ENCODE measurements around the gene LY9. TPM values are rescaled to one million over a fixed set of nuclear protein-coding genes. Genes with fewer than 3 reads are reported as not detected.
"Not testable (repeated sequence)": the region's sequence is repeated elsewhere in the genome, so short reads cannot be mapped to it uniquely, and the experiment has no call there.

Gene LY9
- total RNA-seq, 2 donors from 2014 or later: 0.65 to 0.71 TPM

- intact Hi-C loops (cut with DNase I): no loop called here
- no peak for DNase-seq
- no peak for ATAC-seq
Observed at GRCh38 chr1:160855181-160855981, 59.4 kb downstream of the LY9 start.

GRCh38 chr1:160858097-160858496 lies 62.1 kb downstream of the LY9 start:
- intact Hi-C loops (cut with DNase I): no loop called here
- DNase-seq (peak; percentile 43), ATAC-seq (no peak)

DNA sequence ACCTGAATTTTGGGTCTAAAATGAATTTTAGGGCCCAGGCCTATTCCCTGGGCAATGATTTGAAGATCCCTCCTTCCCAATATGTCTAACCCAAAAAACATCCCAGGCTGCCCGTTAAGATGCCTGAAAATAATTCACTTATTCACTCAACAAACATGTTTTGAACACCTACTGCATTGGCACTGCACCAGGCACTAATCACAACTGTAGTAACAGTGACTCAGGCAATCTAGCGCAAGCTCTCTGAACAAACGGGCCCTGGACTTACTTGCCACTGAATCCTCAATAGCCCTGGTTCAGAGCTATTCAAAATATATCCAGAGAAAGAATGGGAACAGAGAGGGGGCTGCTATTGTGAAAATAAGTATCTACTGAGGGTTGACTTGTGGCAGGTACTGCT lies 62.5 kb downstream of the LY9 start:
- intact Hi-C loops (cut with DNase I): no loop called here
- ATAC-seq: no peak
- DNase-seq: no peak

GRCh38 chr1:160859166-160859565 lies 63.2 kb downstream of the LY9 start:
- intact Hi-C loops (cut with DNase I): no loop called here
- ATAC-seq (no peak), DNase-seq (no peak)

DNA sequence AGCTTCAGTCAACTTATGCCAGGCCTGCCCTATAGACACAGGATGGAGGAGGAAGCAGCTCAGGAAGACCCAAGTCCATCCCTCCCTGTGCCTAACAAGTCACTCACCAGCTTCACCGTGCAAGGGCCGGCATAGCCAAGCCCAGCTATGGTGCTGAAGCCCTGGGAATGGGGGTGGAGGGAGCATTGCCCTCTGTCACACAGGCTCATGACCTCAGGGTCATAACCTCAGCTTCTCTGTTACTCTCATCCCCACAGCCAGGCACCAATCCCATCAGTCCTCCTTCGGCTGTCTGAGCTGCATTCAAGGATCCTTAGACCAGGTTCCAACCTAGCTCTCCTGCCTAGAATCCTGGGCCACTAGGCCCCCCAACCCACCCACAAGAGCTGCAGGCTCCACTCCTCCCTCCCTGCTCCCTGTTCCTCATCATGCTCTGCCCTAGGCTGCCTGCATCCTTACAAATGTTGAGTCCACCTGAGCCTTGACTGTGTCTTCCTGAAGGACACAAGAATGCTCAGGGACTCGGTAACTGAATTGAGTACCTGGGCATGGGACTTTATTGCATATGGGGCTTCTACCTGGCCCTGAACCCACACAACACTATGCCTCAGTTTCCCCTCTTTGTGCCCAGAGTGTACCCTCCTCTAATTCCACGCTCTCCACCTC lies 65.0 kb downstream of the LY9 start:
- DNase-seq (no peak), ATAC-seq (no peak)
- intact Hi-C loops (cut with DNase I): no loop called here

DNA sequence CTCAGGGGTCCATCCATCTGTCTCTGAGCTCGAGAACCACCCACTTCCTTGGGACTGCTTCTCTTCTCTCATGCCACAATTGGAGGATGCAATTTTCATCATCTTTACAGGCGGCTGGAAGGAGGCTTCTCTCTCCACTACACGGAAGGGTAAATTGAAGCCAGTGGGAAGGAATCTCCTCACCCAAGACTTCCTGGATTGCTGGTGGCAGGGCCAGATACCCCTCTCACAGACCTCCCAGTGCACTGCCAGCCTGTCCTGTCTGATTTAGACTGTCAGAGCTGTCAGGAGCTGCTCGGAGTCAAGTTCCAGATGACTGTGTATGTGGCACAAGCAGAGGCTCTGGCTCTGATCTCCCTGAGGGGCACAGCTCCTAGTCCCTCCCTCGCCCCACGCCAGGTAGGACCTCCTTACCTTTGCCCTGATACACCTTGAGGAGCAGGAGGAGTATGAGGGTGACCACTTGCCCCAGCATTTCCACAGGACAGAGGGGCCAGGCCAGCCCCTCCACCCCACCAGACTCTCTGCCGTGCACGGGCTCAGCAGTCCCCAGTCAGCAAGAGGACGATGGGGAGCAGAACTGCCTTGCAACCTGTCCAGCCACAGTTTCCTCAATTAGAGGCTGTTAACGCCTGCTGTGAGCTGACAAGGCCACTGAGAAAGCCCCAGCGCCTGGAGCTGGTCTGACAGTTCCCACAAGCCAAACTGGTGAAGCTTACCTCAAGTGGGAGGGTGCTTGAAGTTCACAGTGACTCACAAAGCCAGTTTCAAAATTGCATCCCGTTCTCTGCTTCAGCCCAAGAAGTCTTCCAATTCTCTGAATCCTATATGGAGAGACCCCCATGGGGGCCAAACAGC lies 66.5 kb downstream of the LY9 start, which contains the start of gene CD244:
Gene CD244 (minus strand): TSS at position 685 of the 858 bp plus-strand sequence. CDS start 210 bp downstream, at position 475.
- ATAC-seq (peak; percentile 60 to 82), DNase-seq (peak; percentile 31)
- intact Hi-C loops (cut with DNase I): no loop called here

GRCh38 chr1:160863061-160863773 lies 67.2 kb downstream of the LY9 start:
- ATAC-seq: peak; percentile 17 to 30
- DNase-seq: no peak
- intact Hi-C loops (cut with DNase I): no loop called here

- DNase-seq (no peak), ATAC-seq (peak; percentile 17 to 59)
- intact Hi-C loops (cut with DNase I): no loop called here
Observed at GRCh38 chr1:160863774-160864131, 67.8 kb downstream of the LY9 start.

GRCh38 chr1:160864173-160864572 lies 68.2 kb downstream of the LY9 start:
- no peak for DNase-seq
- no peak for ATAC-seq
- intact Hi-C loops (cut with DNase I): no loop called here

- intact Hi-C loops (cut with DNase I): no loop called here
- no peak for DNase-seq
- no peak for ATAC-seq
Observed at GRCh38 chr1:160865337-160865736, 69.4 kb downstream of the LY9 start.

DNA sequence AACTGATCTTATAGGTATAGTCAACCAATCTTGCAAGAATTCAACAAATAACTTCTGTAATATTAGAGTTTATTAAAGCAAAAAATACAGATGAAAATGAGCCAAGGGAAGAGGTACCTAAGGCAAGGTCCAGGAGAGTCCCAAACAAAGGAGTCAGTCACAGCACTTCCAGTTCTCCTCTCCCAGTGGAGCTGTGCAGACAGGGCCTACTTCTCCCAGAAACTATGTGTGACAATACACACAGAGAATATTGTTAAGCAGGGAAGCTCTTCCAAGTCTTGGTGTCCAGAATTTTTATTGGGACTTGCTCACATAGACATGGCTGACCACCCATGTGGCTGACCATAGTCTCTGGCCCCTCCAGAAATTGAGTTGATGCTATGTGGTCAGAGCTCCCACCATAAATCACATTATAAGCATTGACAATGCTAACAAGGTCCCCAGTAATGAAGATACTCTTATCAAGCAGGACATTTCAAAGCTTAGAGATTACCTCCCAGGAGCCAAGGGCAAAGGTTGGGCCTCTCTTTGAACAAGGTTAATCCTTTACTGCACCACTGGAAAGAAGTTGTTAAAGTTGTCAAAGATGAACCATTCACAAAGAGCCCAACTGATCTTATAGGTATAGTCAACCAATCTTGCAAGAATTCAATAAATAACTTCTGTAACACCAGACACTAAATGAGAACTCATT lies 70.2 kb downstream of the LY9 start:
- ATAC-seq: no peak
- no peak for DNase-seq
- intact Hi-C loops (cut with DNase I): no loop called here

DNA sequence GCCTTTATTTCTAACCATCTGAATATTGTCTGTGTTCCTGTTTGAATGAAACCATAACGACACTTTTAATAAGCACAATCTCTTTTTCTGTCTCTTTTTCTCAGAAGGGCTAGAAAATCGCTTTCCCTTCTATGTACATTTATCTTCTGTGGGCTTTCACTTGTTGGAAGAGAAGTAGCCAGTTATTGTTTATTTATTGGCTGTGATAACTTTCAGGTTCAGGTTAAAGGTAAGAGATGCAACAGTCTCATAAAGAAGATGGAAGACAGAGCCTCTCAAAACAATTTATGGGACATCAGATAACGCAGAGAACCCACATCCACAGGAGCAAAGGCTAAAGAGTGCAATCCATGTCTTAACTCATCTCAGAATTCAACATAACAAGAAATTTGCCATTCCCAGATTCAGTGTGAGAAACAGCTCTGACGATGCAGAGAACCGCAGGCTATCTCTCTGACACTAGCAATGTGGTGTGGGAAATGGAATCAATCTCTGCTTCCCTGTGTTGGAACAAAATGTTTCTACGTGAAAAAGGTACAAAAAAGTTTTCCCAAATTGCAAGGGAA lies 70.8 kb downstream of the LY9 start:
- no peak for DNase-seq
- intact Hi-C loops (cut with DNase I): no loop called here
- no peak for ATAC-seq

- intact Hi-C loops (cut with DNase I); ATAC-seq; DNase-seq: not testable (repeated sequence)
Observed at GRCh38 chr1:160867651-160868050, 71.7 kb downstream of the LY9 start.

DNA sequence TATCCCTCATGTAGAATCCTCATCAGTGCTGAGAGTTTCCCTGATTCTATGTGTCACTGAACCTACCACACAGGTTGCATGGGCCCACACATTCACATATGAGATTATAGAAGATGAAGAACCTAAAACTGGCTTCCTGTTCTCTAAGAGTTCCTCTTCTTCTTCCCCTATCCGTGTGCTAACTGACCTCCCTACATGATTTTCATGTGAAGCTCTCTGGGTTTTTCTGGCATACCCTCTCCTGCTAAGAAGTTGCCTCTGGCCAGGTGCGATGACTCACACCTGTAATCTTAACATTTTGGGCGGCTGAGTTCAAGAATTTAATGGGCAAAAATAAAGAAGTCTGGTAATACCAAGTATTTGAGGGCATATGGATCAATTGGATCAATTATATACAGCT lies 72.2 kb downstream of the LY9 start:
- DNase-seq (no peak), ATAC-seq (peak; percentile 30 to 67)
- intact Hi-C loops (cut with DNase I): no loop called here

GRCh38 chr1:160874935-160875334 lies 79.0 kb downstream of the LY9 start:
- peak in 1 of 2 donors; percentile 69 for ATAC-seq
- intact Hi-C loops (cut with DNase I): no loop called here

DNA sequence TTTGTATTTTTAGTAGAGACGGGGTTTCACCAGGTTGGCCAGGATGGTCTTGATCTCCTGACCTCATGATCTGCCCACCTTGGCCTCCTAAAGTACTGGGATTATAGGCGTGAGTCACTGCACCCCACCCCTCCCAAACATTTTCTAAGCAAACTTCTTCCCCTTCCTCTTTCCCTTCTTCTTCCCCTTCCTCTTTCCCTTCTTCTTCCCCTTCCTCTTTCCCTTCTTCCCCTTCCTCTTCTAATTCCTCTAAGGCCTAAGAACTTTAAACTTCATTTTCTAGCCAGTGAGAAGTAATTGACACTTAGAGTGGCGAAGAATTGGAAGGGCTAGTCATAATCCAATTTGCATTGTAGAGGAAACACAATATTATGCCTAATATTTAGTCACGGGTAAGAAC lies 79.6 kb downstream of the LY9 start:
- ATAC-seq; intact Hi-C loops (cut with DNase I); DNase-seq: not testable (repeated sequence)

More at GRCh38 chr1:160874935-160875334, 79.0 kb downstream of the LY9 start:
- DNase-seq: no peak

- no peak for ATAC-seq
- intact Hi-C loops (cut with DNase I): no loop called here
- DNase-seq: no peak
Observed at GRCh38 chr1:160876311-160876710, 80.3 kb downstream of the LY9 start.

DNA sequence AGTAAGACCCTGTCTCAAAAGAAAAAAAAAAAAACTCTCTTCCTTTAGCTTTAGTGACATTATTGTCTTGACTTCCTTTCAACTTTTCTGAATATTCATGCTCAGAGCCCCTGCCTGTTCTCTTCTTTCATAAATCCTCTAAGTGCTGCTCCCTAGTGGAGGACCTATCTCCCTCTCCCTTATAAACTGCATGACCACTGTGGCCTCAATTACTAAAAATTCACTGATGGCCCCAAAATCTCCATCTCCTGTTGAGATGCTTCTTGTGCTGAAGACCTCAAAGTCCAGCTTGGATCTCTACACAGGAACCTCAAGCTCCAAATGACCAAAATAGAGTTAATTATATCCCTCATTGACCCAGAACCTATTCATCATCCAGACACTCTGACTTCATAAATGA lies 81.2 kb downstream of the LY9 start:
- no peak for DNase-seq
- intact Hi-C loops (cut with DNase I): no loop called here
- no peak for ATAC-seq

Measured in left cardiac atrium (tissue), 4 donors.